Measurements from ENCODE around the gene FBXW7.

Gene FBXW7

GRCh38 chr4:152277333-152277732 is 258.6 kb downstream of the FBXW7 start:
- DNase-seq: no peak

GRCh38 chr4:152273343-152273742 is 262.5 kb downstream of the FBXW7 start:
- no peak for DNase-seq
